Suprapubic skin (tissue), 3 donors: Measurements from ENCODE around the gene TMEM44.

Experiments used
- CTCF ChIP-seq, 2 donors: fragments of 200-600 bp in 1 of 2; fragments of 450-650 bp in 1 of 2; sonication (generic) in 1 of 2; IDR thresholded peaks; one replicate each; pipeline ENCODE4 v1.5.1; 2016 to 2019; ENCODE audit warnings: antibody characterized with exemption in 2 of 2, mild to moderate bottlenecking in 1 of 2, moderate library complexity in 1 of 2
- EP300 ChIP-seq: sonication (generic); formaldehyde crosslinking; IDR thresholded peaks from one replicate; pipeline ENCODE4 v1.6.1; 2017; ENCODE audit warnings: antibody characterized with exemption

- no peak for TF ChIP-seq CTCF (IDR thresholded peaks at IDR 0.05)
- no peak for TF ChIP-seq EP300
Observed at GRCh38 chr3:194543550-194543949, 89.7 kb downstream of the TMEM44 start.
